Subcutaneous abdominal adipose tissue (tissue), 5 donors: Measurements from ENCODE around the gene PI4KA.
"Not testable (repeated sequence)": the region's sequence is repeated elsewhere in the genome, so short reads cannot be mapped to it uniquely, and the experiment has no call there.

Source experiments
- H3K27ac ChIP-seq: one replicate; pipeline ENCODE4 v1.7.0; 2013; ENCODE audit warnings: low read depth, mild to moderate bottlenecking, inconsistent platforms, low read length, moderate library complexity
- H3K27me3 ChIP-seq, 5 donors: one replicate each; pipeline ENCODE4 v1.7.0; 2013; ENCODE audit warnings: low read length in 5 of 5, inconsistent platforms in 1 of 5; ENCODE audit not compliant: control insufficient read depth in 5 of 5, insufficient read depth in 4 of 5
- H3K36me3 ChIP-seq, 5 donors: one replicate each; pipeline ENCODE4 v1.7.0; 2013; ENCODE audit warnings: low read length in 5 of 5; ENCODE audit not compliant: control insufficient read depth in 5 of 5, insufficient read depth in 5 of 5
- H3K4me1 ChIP-seq, 5 donors: one replicate each; pipeline ENCODE4 v1.7.0; 2013; ENCODE audit warnings: low read length in 5 of 5, mild to moderate bottlenecking in 3 of 5, moderate library complexity in 1 of 5; ENCODE audit not compliant: control insufficient read depth in 5 of 5, insufficient read depth in 5 of 5
- H3K4me3 ChIP-seq, 5 donors: one replicate each; pipeline ENCODE4 v1.7.0; 2013; ENCODE audit warnings: low read length in 5 of 5, low read depth in 1 of 5
- H3K9ac ChIP-seq, 5 donors: one replicate each; pipeline ENCODE4 v1.7.0; 2013; ENCODE audit warnings: low read length in 5 of 5, mild to moderate bottlenecking in 4 of 5, moderate library complexity in 3 of 5
- H3K9me3 ChIP-seq, 5 donors: one replicate each; pipeline ENCODE4 v1.7.0; 2013; ENCODE audit warnings: low read length in 5 of 5; ENCODE audit not compliant: control insufficient read depth in 5 of 5
- donor health status: healthy.
- donor health status: healthy.
- donor health status: healthy.
- donor health status: healthy.
- donor health status: healthy.

The PI4KA gene

GRCh38 chr22:20858615-20859416 lies at the start of gene PI4KA, which contains the start of gene SNAP29:
Gene PI4KA (minus strand): TSS chr22:20858811. CDS start chr22:20858725, 86 bp downstream.
Gene SNAP29 (plus strand): TSS chr22:20859007. CDS start chr22:20859111, 104 bp downstream.
- H3K27me3 ChIP-seq = no peaks in the 10 kb centered on the region
- H3K9ac ChIP-seq = peak within 1 kb of the TSS; percentile 66 to 93 (median 82)
- no peaks in the 10 kb centered on the region for H3K9me3 ChIP-seq
- peaks cover under 1 to 7% (median 2%) of the 10 kb centered on the region in 5 donors for H3K36me3 ChIP-seq
- peaks cover 6 to 51% (median 38%) of the 10 kb centered on the region in 5 donors for H3K4me1 ChIP-seq
- H3K4me3 ChIP-seq = peak within 1 kb of the TSS; percentile 83 to 91 (median 88)
- peak within 1 kb of the TSS; percentile 80 for H3K27ac ChIP-seq

GRCh38 chr22:20906387-20906767 lies 47.8 kb upstream of the PI4KA start:
- Histone ChIP-seq H3K9ac (no peak overlapping the region), H3K36me3 (no peaks in the 10 kb centered on the region), H3K9me3 (no peaks in the 10 kb centered on the region), H3K27ac (no peak overlapping the region), H3K4me3 (no peak overlapping the region), H3K4me1 (peaks cover 0 to 5% (median 0%) of the 10 kb centered on the region in 5 donors), H3K27me3 (no peaks in the 10 kb centered on the region)

GRCh38 chr22:20905415-20906386 lies 47.1 kb upstream of the PI4KA start:
- H3K4me3 ChIP-seq = no peak overlapping the region
- H3K4me1 ChIP-seq = peaks cover 0 to 5% (median 0%) of the 10 kb centered on the region in 5 donors
- H3K9ac ChIP-seq = no peak overlapping the region
- H3K27me3 ChIP-seq = no peaks in the 10 kb centered on the region
- H3K9me3 ChIP-seq = no peaks in the 10 kb centered on the region
- no peak overlapping the region for H3K27ac ChIP-seq
- H3K36me3 ChIP-seq = no peaks in the 10 kb centered on the region

GRCh38 chr22:20904980-20905355 lies 46.4 kb upstream of the PI4KA start:
- Histone ChIP-seq H3K4me1 (peaks cover 0 to 5% (median 0%) of the 10 kb centered on the region in 5 donors), H3K36me3 (no peaks in the 10 kb centered on the region), H3K9ac (no peak overlapping the region), H3K9me3 (no peaks in the 10 kb centered on the region), H3K4me3 (no peak overlapping the region), H3K27me3 (no peaks in the 10 kb centered on the region), H3K27ac (no peak overlapping the region)

- H3K4me3 ChIP-seq = no peak overlapping the region
- H3K9me3 ChIP-seq = no peaks in the 10 kb centered on the region
- H3K9ac ChIP-seq = no peak overlapping the region
- no peaks in the 10 kb centered on the region for H3K36me3 ChIP-seq
- H3K4me1 ChIP-seq = peaks cover 0 to 5% (median 0%) of the 10 kb centered on the region in 5 donors
- H3K27me3 ChIP-seq = no peaks in the 10 kb centered on the region
- H3K27ac ChIP-seq = peak overlapping the region; percentile 8
Measured at GRCh38 chr22:20904008-20904979, 45.7 kb upstream of the PI4KA start.

- Histone ChIP-seq H3K36me3 (no peaks in the 10 kb centered on the region), H3K27ac (no peak overlapping the region), H3K9me3 (no peaks in the 10 kb centered on the region), H3K27me3 (no peaks in the 10 kb centered on the region), H3K9ac (no peak overlapping the region), H3K4me3 (no peak overlapping the region), H3K4me1 (peaks cover 0 to 5% (median 0%) of the 10 kb centered on the region in 5 donors)
Measured at GRCh38 chr22:20903093-20903492, 44.5 kb upstream of the PI4KA start.

GRCh38 chr22:20901093-20902033 lies 42.8 kb upstream of the PI4KA start:
- H3K9me3 ChIP-seq, H3K36me3 ChIP-seq, H3K27ac ChIP-seq, H3K27me3 ChIP-seq, H3K4me1 ChIP-seq, H3K4me3 ChIP-seq, H3K9ac ChIP-seq: not testable (repeated sequence)

GRCh38 chr22:20899827-20900423 lies 41.3 kb upstream of the PI4KA start:
- Histone ChIP-seq H3K27me3 (no peaks in the 10 kb centered on the region), H3K9me3 (no peaks in the 10 kb centered on the region), H3K4me3 (no peak overlapping the region), H3K27ac (no peak overlapping the region), H3K36me3 (no peaks in the 10 kb centered on the region), H3K4me1 (peaks cover 0 to 5% (median 0%) of the 10 kb centered on the region in 5 donors), H3K9ac (no peak overlapping the region)
